ENCODE data around the gene MAML3.

Gene MAML3

GRCh38 chr4:140131675-140132229 lies 22.2 kb downstream of the MAML3 start:
- no peak for ATAC-seq (ENCODE audit: low read depth)
- no peaks in the 10 kb centered on the region for H3K9me3 ChIP-seq (ENCODE audit: severe bottlenecking)

GRCh38 chr4:140130677-140131076 lies 23.3 kb downstream of the MAML3 start:
- no peaks in the 10 kb centered on the region for H3K9me3 ChIP-seq (ENCODE audit: severe bottlenecking)
- DNase-seq (ENCODE audit: low spot score) (peak; percentile 83), ATAC-seq (ENCODE audit: low read depth) (peak; percentile 100)
- peaks cover 22% of the 10 kb centered on the region for H3K4me1 ChIP-seq (ENCODE audit: insufficient read depth, poor library complexity, severe bottlenecking)
- H3K4me3 ChIP-seq (ENCODE audit: severe bottlenecking) = no peak overlapping the region
- H3K27me3 ChIP-seq (ENCODE audit: insufficient read depth, poor library complexity, severe bottlenecking) = no peaks in the 10 kb centered on the region
- H3K27ac ChIP-seq (ENCODE audit: poor library complexity, severe bottlenecking) = peak overlapping the region; percentile 54
- no peak for TF ChIP-seq CTCF (IDR thresholded peaks at IDR 0.05; ENCODE audit: poor library complexity, severe bottlenecking)
- no peaks in the 10 kb centered on the region for H3K36me3 ChIP-seq (ENCODE audit: low read depth)

More at GRCh38 chr4:140131675-140132229, 22.2 kb downstream of the MAML3 start:
- no peak for TF ChIP-seq CTCF (IDR thresholded peaks at IDR 0.05; ENCODE audit: poor library complexity, severe bottlenecking)
- Histone ChIP-seq H3K27me3 (ENCODE audit: insufficient read depth, poor library complexity, severe bottlenecking) (no peaks in the 10 kb centered on the region), H3K36me3 (ENCODE audit: low read depth) (no peaks in the 10 kb centered on the region), H3K4me3 (ENCODE audit: severe bottlenecking) (no peak overlapping the region), H3K27ac (ENCODE audit: poor library complexity, severe bottlenecking) (no peak overlapping the region), H3K4me1 (ENCODE audit: insufficient read depth, poor library complexity, severe bottlenecking) (peaks cover 32% of the 10 kb centered on the region)
- DNase-seq (ENCODE audit: low spot score) = no peak

- no peaks in the 10 kb centered on the region for H3K27me3 ChIP-seq (ENCODE audit: insufficient read depth, poor library complexity, severe bottlenecking)
- H3K4me1 ChIP-seq (ENCODE audit: insufficient read depth, poor library complexity, severe bottlenecking) = peaks cover 12% of the 10 kb centered on the region
- H3K27ac ChIP-seq (ENCODE audit: poor library complexity, severe bottlenecking) = no peak overlapping the region
- DNase-seq (ENCODE audit: low spot score) = no peak
- TF ChIP-seq CTCF (IDR thresholded peaks at IDR 0.05; ENCODE audit: poor library complexity, severe bottlenecking) = no peak
- H3K9me3 ChIP-seq (ENCODE audit: severe bottlenecking) = no peaks in the 10 kb centered on the region
- no peak for ATAC-seq (ENCODE audit: low read depth)
- no peak overlapping the region for H3K4me3 ChIP-seq (ENCODE audit: severe bottlenecking)
- no peaks in the 10 kb centered on the region for H3K36me3 ChIP-seq (ENCODE audit: low read depth)
These were observed 26.6 kb downstream of the MAML3 start for GRCh38 chr4:140127422-140127821.

GRCh38 chr4:140126261-140126660 lies 27.7 kb downstream of the MAML3 start:
- H3K27me3 ChIP-seq (ENCODE audit: insufficient read depth, poor library complexity, severe bottlenecking) = no peaks in the 10 kb centered on the region
- DNase-seq (ENCODE audit: low spot score) (no peak), ATAC-seq (ENCODE audit: low read depth) (no peak)
- H3K9me3 ChIP-seq (ENCODE audit: severe bottlenecking) = no peaks in the 10 kb centered on the region
- H3K4me3 ChIP-seq (ENCODE audit: severe bottlenecking) = no peak overlapping the region
- peaks cover 12% of the 10 kb centered on the region for H3K4me1 ChIP-seq (ENCODE audit: insufficient read depth, poor library complexity, severe bottlenecking)
- H3K27ac ChIP-seq (ENCODE audit: poor library complexity, severe bottlenecking) = no peak overlapping the region
- no peak for TF ChIP-seq CTCF (IDR thresholded peaks at IDR 0.05; ENCODE audit: poor library complexity, severe bottlenecking)
- no peaks in the 10 kb centered on the region for H3K36me3 ChIP-seq (ENCODE audit: low read depth)

GRCh38 chr4:140125374-140125773 lies 28.6 kb downstream of the MAML3 start:
- Histone ChIP-seq H3K27ac (ENCODE audit: poor library complexity, severe bottlenecking) (no peak overlapping the region), H3K36me3 (ENCODE audit: low read depth) (no peaks in the 10 kb centered on the region), H3K4me1 (ENCODE audit: insufficient read depth, poor library complexity, severe bottlenecking) (peaks cover 5% of the 10 kb centered on the region), H3K4me3 (ENCODE audit: severe bottlenecking) (no peak overlapping the region), H3K9me3 (ENCODE audit: severe bottlenecking) (no peaks in the 10 kb centered on the region), H3K27me3 (ENCODE audit: insufficient read depth, poor library complexity, severe bottlenecking) (no peaks in the 10 kb centered on the region)
- no peak for TF ChIP-seq CTCF (IDR thresholded peaks at IDR 0.05; ENCODE audit: poor library complexity, severe bottlenecking)
- no peak for ATAC-seq (ENCODE audit: low read depth)
- no peak for DNase-seq (ENCODE audit: low spot score)

Measured in RWPE2 (cell line).